GM23338 (cell line): ENCODE measurements around the gene UGP2. TPM values are rescaled to one million over a fixed set of nuclear protein-coding genes. Genes with fewer than 3 reads are reported as not detected.

ENCODE experiments used
- ATAC-seq: fragments of 200-7000 bp; cut with Tn5 transposase; 3 replicates; pipeline ENCODE4 v1.9.1; 2020
- DNase-seq: peaks from one replicate; pipeline ENCODE4 v3.0.0-alpha.2; 2015; ENCODE audit warnings: low spot score
- H2AFZ ChIP-seq: fragments of 200-600 bp; sonication (generic); 2 replicates; pipeline ENCODE4 v1.8.0; 2016; ENCODE audit warnings: antibody characterized with exemption, mild to moderate bottlenecking, moderate library complexity
- H3F3A ChIP-seq: fragments of 200-600 bp; sonication (generic); replicated peaks from 2 replicates; pipeline ENCODE4 v1.8.0; 2017; ENCODE audit warnings: antibody characterized with exemption, mixed run types, low read depth
- H3K27ac ChIP-seq: fragments of 200-600 bp; sonication (generic); 2 replicates; pipeline ENCODE4 v1.6.1; 2016; ENCODE audit warnings: low read depth
- H3K27me3 ChIP-seq: fragments of 200-600 bp; sonication (generic); 2 replicates; pipeline ENCODE4 v1.8.0; 2016; ENCODE audit warnings: mild to moderate bottlenecking, mixed run types, moderate library complexity; ENCODE audit not compliant: insufficient read depth
- H3K36me3 ChIP-seq: fragments of 200-600 bp; sonication (generic); 2 replicates; pipeline ENCODE4 v1.8.0; 2016; ENCODE audit warnings: mild to moderate bottlenecking; ENCODE audit not compliant: insufficient read depth
- H3K4me1 ChIP-seq: fragments of 200-600 bp; sonication (generic); 2 replicates; pipeline ENCODE4 v1.8.0; 2016; ENCODE audit warnings: mild to moderate bottlenecking, moderate library complexity; ENCODE audit not compliant: insufficient read depth
- H3K4me2 ChIP-seq: fragments of 200-600 bp; sonication (generic); 2 replicates; pipeline ENCODE4 v1.7.1; 2017; ENCODE audit warnings: mixed run types
- H3K4me3 ChIP-seq: fragments of 200-600 bp; sonication (generic); 2 replicates; pipeline ENCODE4 v1.6.1; 2016; ENCODE audit warnings: mixed run types
- H3K79me2 ChIP-seq: fragments of 200-600 bp; sonication (generic); replicated peaks from 2 replicates; pipeline ENCODE4 v1.8.0; 2017; ENCODE audit warnings: mild to moderate bottlenecking; ENCODE audit not compliant: insufficient read depth
- H3K9me2 ChIP-seq: fragments of 200-600 bp; sonication (generic); 2 replicates; pipeline ENCODE4 v1.8.0; 2017; ENCODE audit not compliant: insufficient read depth
- H4K20me1 ChIP-seq: fragments of 200-600 bp; sonication (generic); replicated peaks from 2 replicates; pipeline ENCODE4 v1.8.0; 2017; ENCODE audit warnings: mild to moderate bottlenecking; ENCODE audit not compliant: insufficient read depth
- H3K27ac Mint-ChIP-seq: 2 replicates; pipeline ENCODE4 v1.8.0; 2020; ENCODE audit warnings: inconsistent platforms, mild to moderate bottlenecking, moderate library complexity, mixed read lengths
- H3K27me3 Mint-ChIP-seq: 3 replicates; pipeline ENCODE4 v1.8.0; 2022; ENCODE audit warnings: low read depth, mild to moderate bottlenecking, moderate library complexity, mixed read lengths, inconsistent platforms; ENCODE audit not compliant: insufficient read depth, poor library complexity
- H3K36me3 Mint-ChIP-seq: 3 replicates; pipeline ENCODE4 v1.8.0; 2021; ENCODE audit warnings: low read depth, mild to moderate bottlenecking, inconsistent platforms, moderate library complexity, mixed read lengths
- H3K4me1 Mint-ChIP-seq: 3 replicates; pipeline ENCODE4 v1.8.0; 2020; ENCODE audit warnings: mild to moderate bottlenecking, inconsistent platforms, mixed read lengths
- H3K4me3 Mint-ChIP-seq: 3 replicates; pipeline ENCODE4 v1.8.0; 2021; ENCODE audit warnings: moderate library complexity, mild to moderate bottlenecking, inconsistent platforms, mixed read lengths
- H3K9me3 Mint-ChIP-seq: 3 replicates; pipeline ENCODE4 v1.8.0; 2020; ENCODE audit warnings: moderate library complexity, mild to moderate bottlenecking, inconsistent platforms, mixed read lengths
- NANOG ChIP-seq: IDR thresholded peaks from 2 replicates; pipeline ENCODE4 v1.6.1; 2016; ENCODE audit warnings: antibody characterized with exemption, borderline replicate concordance
- POLR2AphosphoS5 ChIP-seq: IDR thresholded peaks from 2 replicates; pipeline ENCODE4 v1.6.1; 2016; ENCODE audit warnings: antibody characterized with exemption, low read depth
- REST ChIP-seq: IDR thresholded peaks from one replicate; pipeline ENCODE4 v1.6.1; 2018; ENCODE audit warnings: antibody characterized with exemption; ENCODE audit not compliant: unreplicated experiment
- ZNF114 ChIP-seq: fragments of 250-450 bp; sonication (Bioruptor Pico); IDR thresholded peaks from 2 replicates; pipeline ENCODE4 v1.5.0; 2020; ENCODE audit warnings: mild to moderate bottlenecking, moderate library complexity
- ZNF331 ChIP-seq: fragments of 250-450 bp; sonication (Bioruptor Pico); IDR thresholded peaks from 2 replicates; pipeline ENCODE4 v1.5.0; 2020; ENCODE audit warnings: low read depth, mild to moderate bottlenecking, moderate library complexity
- ZNF462 ChIP-seq: fragments of 250-450 bp; sonication (Bioruptor Pico); IDR thresholded peaks from 2 replicates; pipeline ENCODE4 v1.5.0; 2020; ENCODE audit warnings: mild to moderate bottlenecking, moderate library complexity
- polyA plus RNA-seq: library from polyadenylated mRNA; unstranded; fragments of >200 nt; fragmentation: Nextera tagmentation; extraction: Ambion mirVana; gene quantifications from 2 replicates; pipeline ENCODE4 v1.2.1, GENCODE V29; 2016
- total RNA-seq: library from RNA; depleted of rRNA; stranded (reverse); fragments of >200 nt; shearing (Covaris generic); gene quantifications from 2 replicates; pipeline ENCODE4 v1.2.3, GENCODE V29; 2014

The UGP2 gene
- total and polyA plus RNA-seq, 2 experiments from 2014 or later, result 744 to 943 TPM

GRCh38 chr2:63890678-63891077 lies 49.0 kb downstream of the UGP2 start:
- Histone ChIP-seq H2AFZ (no peak overlapping the region), H3K4me2 (no peak overlapping the region), H4K20me1 (peaks cover 5% of the 10 kb centered on the region; the same call in 1 of the 2 replicates), H3K4me1 (peaks cover 3% of the 10 kb centered on the region; the same call in 1 of the 2 replicates), H3K36me3 (peaks cover 59% of the 10 kb centered on the region), H3K9me2 (no peaks in the 10 kb centered on the region), H3K79me2 (no peaks in the 10 kb centered on the region), H3F3A (peaks cover 12% of the 10 kb centered on the region; the same call in 1 of the 2 replicates), H3K27me3 (no peaks in the 10 kb centered on the region), H3K27ac (peak overlapping the region; percentile 34), H3K4me3 (no peak overlapping the region)
- no peak overlapping the region for H3K27ac Mint-ChIP-seq
- H3K4me3 Mint-ChIP-seq, result no peak overlapping the region
- H3K36me3 Mint-ChIP-seq, result peaks cover 81% of the 10 kb centered on the region
- DNase-seq (no peak), ATAC-seq (no peak)
- no peak for TF ChIP-seq ZNF114
- H3K27me3 Mint-ChIP-seq, result peaks cover 11% of the 10 kb centered on the region
- peaks cover 18% of the 10 kb centered on the region; the same call in 2 of the 3 replicates for H3K4me1 Mint-ChIP-seq
- H3K9me3 Mint-ChIP-seq, result peaks cover 3% of the 10 kb centered on the region; the same call in 1 of the 3 replicates

GRCh38 chr2:63891488-63892030 lies 49.9 kb downstream of the UGP2 start:
- ATAC-seq (no peak), DNase-seq (no peak)
- TF ChIP-seq ZNF331 (CRISPR knock-in tag) (no peak), ZNF114 (no peak), NANOG (no peak), POLR2AphosphoS5 (no peak), ZNF462 (CRISPR knock-in tag) (no peak), REST (no peak)
- Histone ChIP-seq H3K79me2 (no peaks in the 10 kb centered on the region), H3F3A (peaks cover 12% of the 10 kb centered on the region; the same call in 1 of the 2 replicates), H3K4me2 (no peak overlapping the region), H3K27ac (peak overlapping the region; percentile 35), H2AFZ (no peak overlapping the region), H3K4me1 (peaks cover 3% of the 10 kb centered on the region; the same call in 1 of the 2 replicates), H3K4me3 (no peak overlapping the region), H3K27me3 (no peaks in the 10 kb centered on the region), H4K20me1 (peaks cover 5% of the 10 kb centered on the region; the same call in 1 of the 2 replicates), H3K9me2 (no peaks in the 10 kb centered on the region), H3K36me3 (peaks cover 50% of the 10 kb centered on the region)
- Mint-ChIP-seq H3K36me3 (peaks cover 75% of the 10 kb centered on the region), H3K27ac (no peak overlapping the region), H3K9me3 (peaks cover 3% of the 10 kb centered on the region; the same call in 1 of the 3 replicates), H3K27me3 (peaks cover 11% of the 10 kb centered on the region), H3K4me1 (peaks cover 17% of the 10 kb centered on the region; the same call in 2 of the 3 replicates), H3K4me3 (no peak overlapping the region)
